D721Med (cell line): Measurements from ENCODE around the gene PLEKHN1.

Experiments
- DNase-seq: peaks from one replicate; pipeline ENCODE4 v3.0.0; 2011; ENCODE audit warnings: low spot score; ENCODE audit not compliant: insufficient read length
- FAIRE-seq: peaks from 2 replicates; lab custom pipeline; 2011; peaks lifted over from hg19 to GRCh38; lab: Jason Lieb, UNC
- CTCF ChIP-seq: IDR thresholded peaks from 2 replicates; pipeline ENCODE4 v1.5.1; 2012; ENCODE audit warnings: mild to moderate bottlenecking, control low read depth; ENCODE audit not compliant: insufficient read depth; ENCODE audit errors: missing control alignments

Gene PLEKHN1

GRCh38 chr1:941015-941587 is 25.2 kb upstream of the PLEKHN1 start:
- no peak for TF ChIP-seq CTCF
- no peak for FAIRE-seq
- DNase-seq: no peak

GRCh38 chr1:941588-942383 is 24.5 kb upstream of the PLEKHN1 start:
- FAIRE-seq (no peak), DNase-seq (no peak)
- no peak for TF ChIP-seq CTCF

- DNase-seq (no peak), FAIRE-seq (no peak)
- no peak for TF ChIP-seq CTCF
Observed at GRCh38 chr1:942411-942821, 23.9 kb upstream of the PLEKHN1 start.

- no peak for TF ChIP-seq CTCF
- FAIRE-seq: no peak
Observed at GRCh38 chr1:942864-943533, 23.3 kb upstream of the PLEKHN1 start.

GRCh38 chr1:943545-944340 is 22.5 kb upstream of the PLEKHN1 start:
- FAIRE-seq (no peak), DNase-seq (no peak)
- no peak for TF ChIP-seq CTCF

More at GRCh38 chr1:942864-943533, 23.3 kb upstream of the PLEKHN1 start:
- no peak for DNase-seq

- DNase-seq (no peak), FAIRE-seq (no peak)
- TF ChIP-seq CTCF: no peak
Observed at GRCh38 chr1:944341-945325, 21.6 kb upstream of the PLEKHN1 start.
